Measurements from ENCODE around the gene R3HDM4. TPM values are rescaled to one million over a fixed set of nuclear protein-coding genes. Genes with fewer than 3 reads are reported as not detected.
"Not testable (repeated sequence)": the region's sequence is repeated elsewhere in the genome, so short reads cannot be mapped to it uniquely, and the experiment has no call there.

Gene R3HDM4
- total RNA-seq, 1 experiment from 2014 or later = 54.0 TPM

DNA sequence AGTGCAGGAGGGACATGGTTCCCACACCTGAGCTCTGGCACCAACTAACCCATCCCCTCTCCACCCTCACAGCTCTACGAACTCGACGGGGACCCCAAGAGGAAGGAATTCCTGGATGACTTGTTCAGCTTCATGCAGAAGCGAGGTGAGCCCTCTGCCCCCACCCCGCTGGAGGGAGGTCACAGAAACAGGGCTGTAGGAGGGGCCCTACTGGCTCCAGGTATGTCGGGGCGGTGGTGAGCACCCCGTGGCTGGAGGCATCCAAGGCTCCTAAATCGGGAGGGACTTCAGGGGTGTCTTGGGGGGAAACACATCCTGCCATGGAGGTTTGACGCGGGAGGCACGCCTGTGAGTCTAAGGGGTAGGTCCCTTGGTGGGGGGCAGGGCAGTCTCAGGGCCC, 47.0 kb upstream of the R3HDM4 start:
- Mint-ChIP-seq H3K4me3 (ENCODE audit: low read depth, unreplicated experiment) (no peak overlapping the region), H3K36me3 (ENCODE audit: insufficient read depth, unreplicated experiment) (no peaks in the 10 kb centered on the region), H3K9me3 (ENCODE audit: low read depth, unreplicated experiment) (no peaks in the 10 kb centered on the region), H3K4me1 (ENCODE audit: low read depth, unreplicated experiment) (peaks cover 8% of the 10 kb centered on the region), H3K27ac (ENCODE audit: unreplicated experiment) (no peak overlapping the region), H3K27me3 (ENCODE audit: unreplicated experiment) (peaks cover 53% of the 10 kb centered on the region)
- DNase-seq = no peak
- BruUV-seq (replicated peaks) = no TSS peak
- CTCF ChIA-PET = no interaction called here
- TF ChIP-seq, protein P1, sequence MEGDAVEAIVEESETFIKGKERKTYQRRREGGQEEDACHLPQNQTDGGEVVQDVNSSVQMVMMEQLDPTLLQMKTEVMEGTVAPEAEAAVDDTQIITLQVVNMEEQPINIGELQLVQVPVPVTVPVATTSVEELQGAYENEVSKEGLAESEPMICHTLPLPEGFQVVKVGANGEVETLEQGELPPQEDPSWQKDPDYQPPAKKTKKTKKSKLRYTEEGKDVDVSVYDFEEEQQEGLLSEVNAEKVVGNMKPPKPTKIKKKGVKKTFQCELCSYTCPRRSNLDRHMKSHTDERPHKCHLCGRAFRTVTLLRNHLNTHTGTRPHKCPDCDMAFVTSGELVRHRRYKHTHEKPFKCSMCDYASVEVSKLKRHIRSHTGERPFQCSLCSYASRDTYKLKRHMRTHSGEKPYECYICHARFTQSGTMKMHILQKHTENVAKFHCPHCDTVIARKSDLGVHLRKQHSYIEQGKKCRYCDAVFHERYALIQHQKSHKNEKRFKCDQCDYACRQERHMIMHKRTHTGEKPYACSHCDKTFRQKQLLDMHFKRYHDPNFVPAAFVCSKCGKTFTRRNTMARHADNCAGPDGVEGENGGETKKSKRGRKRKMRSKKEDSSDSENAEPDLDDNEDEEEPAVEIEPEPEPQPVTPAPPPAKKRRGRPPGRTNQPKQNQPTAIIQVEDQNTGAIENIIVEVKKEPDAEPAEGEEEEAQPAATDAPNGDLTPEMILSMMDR (IDR thresholded peaks at IDR 0.05; ENCODE audit: unreplicated experiment) = no peak
- intact Hi-C loops (cut with micrococcal nuclease; ENCODE audit: unreplicated experiment) = no loop called here

- no TSS peak for BruUV-seq (replicated peaks)
- H3K9me3 Mint-ChIP-seq (ENCODE audit: low read depth, unreplicated experiment) = no peaks in the 10 kb centered on the region
- no peak for DNase-seq
- H3K4me3 Mint-ChIP-seq (ENCODE audit: low read depth, unreplicated experiment) = no peak overlapping the region
- intact Hi-C loops (cut with micrococcal nuclease; ENCODE audit: unreplicated experiment) = no loop called here
- peaks cover 8% of the 10 kb centered on the region for H3K4me1 Mint-ChIP-seq (ENCODE audit: low read depth, unreplicated experiment)
- H3K36me3 Mint-ChIP-seq (ENCODE audit: insufficient read depth, unreplicated experiment) = peaks cover 5% of the 10 kb centered on the region
- no peak overlapping the region for H3K27ac Mint-ChIP-seq (ENCODE audit: unreplicated experiment)
- TF ChIP-seq, protein P1 (IDR thresholded peaks at IDR 0.05; ENCODE audit: unreplicated experiment) = no peak
- CTCF ChIA-PET = no interaction called here
- H3K27me3 Mint-ChIP-seq (ENCODE audit: unreplicated experiment) = peaks cover 54% of the 10 kb centered on the region
Measured at GRCh38 chr19:958967-959855, 46.2 kb upstream of the R3HDM4 start.

DNA sequence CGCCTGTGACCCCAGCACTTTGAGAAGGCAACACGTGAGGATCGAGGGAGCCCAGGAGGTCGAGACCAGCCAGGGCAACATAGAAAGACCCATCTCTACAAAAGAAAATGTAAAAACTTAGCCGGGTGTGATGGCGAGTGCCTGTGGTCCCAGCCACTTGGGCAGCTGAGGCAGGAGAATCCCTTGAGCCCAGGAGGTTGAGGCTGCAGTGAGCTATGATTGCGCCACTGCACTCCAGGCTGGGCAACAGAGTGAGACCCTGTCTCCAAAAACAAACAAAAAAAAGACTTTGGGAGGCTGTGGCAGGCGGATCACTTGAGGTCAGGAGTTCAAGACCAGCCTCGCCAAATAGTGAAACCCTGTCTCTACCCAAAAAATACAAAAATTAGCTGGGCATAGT, 44.6 kb upstream of the R3HDM4 start:
- H3K36me3 Mint-ChIP-seq (ENCODE audit: insufficient read depth, unreplicated experiment); H3K27ac Mint-ChIP-seq (ENCODE audit: unreplicated experiment); H3K9me3 Mint-ChIP-seq (ENCODE audit: low read depth, unreplicated experiment); intact Hi-C loops (cut with micrococcal nuclease; ENCODE audit: unreplicated experiment); DNase-seq; H3K4me3 Mint-ChIP-seq (ENCODE audit: low read depth, unreplicated experiment); CTCF ChIA-PET; BruUV-seq (replicated peaks); H3K4me1 Mint-ChIP-seq (ENCODE audit: low read depth, unreplicated experiment): not testable (repeated sequence)
- H3K27me3 Mint-ChIP-seq (ENCODE audit: unreplicated experiment) = peaks cover 48% of the 10 kb centered on the region

DNA sequence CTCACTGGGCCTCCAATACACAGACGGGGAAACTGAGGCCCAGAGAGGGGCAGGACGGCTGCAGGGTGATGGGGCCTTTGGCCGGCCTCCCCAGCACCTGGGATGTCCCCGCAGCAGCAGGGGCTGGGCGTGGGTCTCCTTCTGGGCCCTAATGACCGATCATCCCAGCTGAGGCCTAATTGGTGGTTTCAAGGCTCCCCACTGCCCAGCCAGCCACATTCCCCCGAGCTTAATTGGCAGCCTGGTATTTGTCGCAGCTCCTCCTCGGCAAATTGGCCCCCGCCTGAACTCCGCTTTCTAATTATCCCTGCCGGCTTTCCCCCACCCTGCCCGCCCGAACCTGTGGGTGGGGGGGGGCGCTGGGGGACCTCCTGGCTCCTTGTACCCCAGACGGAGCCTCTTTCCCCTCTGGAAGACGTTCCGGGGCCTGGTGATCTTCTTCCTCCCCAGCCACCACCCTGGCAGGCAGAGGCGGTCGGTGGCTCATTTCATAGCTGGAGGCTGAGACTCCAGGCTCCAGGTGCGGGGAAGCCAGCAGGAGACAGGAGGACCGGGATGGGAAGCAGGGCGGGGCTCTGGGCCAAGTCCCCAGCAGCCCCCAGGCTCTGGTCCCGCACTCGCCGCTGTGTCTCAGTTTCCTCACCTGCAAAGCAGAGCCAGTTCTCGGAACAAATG, 43.9 kb upstream of the R3HDM4 start:
- Mint-ChIP-seq H3K9me3 (ENCODE audit: low read depth, unreplicated experiment) (no peaks in the 10 kb centered on the region), H3K27ac (ENCODE audit: unreplicated experiment) (no peak overlapping the region), H3K27me3 (ENCODE audit: unreplicated experiment) (peaks cover 42% of the 10 kb centered on the region), H3K4me3 (ENCODE audit: low read depth, unreplicated experiment) (peak overlapping the region; percentile 45), H3K4me1 (ENCODE audit: low read depth, unreplicated experiment) (peaks cover 1% of the 10 kb centered on the region), H3K36me3 (ENCODE audit: insufficient read depth, unreplicated experiment) (peaks cover 5% of the 10 kb centered on the region)
- CTCF ChIA-PET = interaction anchor here (0.5 kb wide), 1 partner anchor 19 kb away, joined by 3 read pairs; no protein-coding TSS in a partner anchor
- no TSS peak for BruUV-seq (replicated peaks)
- TF ChIP-seq, protein P1 (IDR thresholded peaks at IDR 0.05; ENCODE audit: unreplicated experiment) = no peak
- no peak for DNase-seq
- intact Hi-C loops (cut with micrococcal nuclease; ENCODE audit: unreplicated experiment) = no loop called here
